Fibroblast of villous mesenchyme (primary cell): ENCODE measurements around the gene PAFAH1B1. TPM values are rescaled to one million over a fixed set of nuclear protein-coding genes. Genes with fewer than 3 reads are reported as not detected.
A peak's percentile ranks its signal among the peaks of the same experiment; 100 is the strongest.

ENCODE experiments used
- DNase-seq: peaks from one replicate; pipeline ENCODE4 v3.0.0-alpha.2; 2010; ENCODE audit warnings: low read depth
- H3K4me3 ChIP-seq: 2 replicates; pipeline ENCODE4 v1.5.1; 2011; ENCODE audit warnings: low read depth, mild to moderate bottlenecking, low read length
- total RNA-seq: library from RNA; depleted of rRNA; stranded (reverse); fragments of >200 nt; gene quantifications from 2 replicates; pipeline ENCODE4 v1.2.3, GENCODE V29; 2012
- TF ChIP-seq, protein P1 (sequence below): IDR thresholded peaks from 2 replicates; pipeline ENCODE4 v1.5.1; 2012; ENCODE audit warnings: low read depth, mild to moderate bottlenecking, low read length; ENCODE audit not compliant: insufficient read depth

Gene PAFAH1B1
- total RNA-seq, 1 donor: 141 TPM

DNA sequence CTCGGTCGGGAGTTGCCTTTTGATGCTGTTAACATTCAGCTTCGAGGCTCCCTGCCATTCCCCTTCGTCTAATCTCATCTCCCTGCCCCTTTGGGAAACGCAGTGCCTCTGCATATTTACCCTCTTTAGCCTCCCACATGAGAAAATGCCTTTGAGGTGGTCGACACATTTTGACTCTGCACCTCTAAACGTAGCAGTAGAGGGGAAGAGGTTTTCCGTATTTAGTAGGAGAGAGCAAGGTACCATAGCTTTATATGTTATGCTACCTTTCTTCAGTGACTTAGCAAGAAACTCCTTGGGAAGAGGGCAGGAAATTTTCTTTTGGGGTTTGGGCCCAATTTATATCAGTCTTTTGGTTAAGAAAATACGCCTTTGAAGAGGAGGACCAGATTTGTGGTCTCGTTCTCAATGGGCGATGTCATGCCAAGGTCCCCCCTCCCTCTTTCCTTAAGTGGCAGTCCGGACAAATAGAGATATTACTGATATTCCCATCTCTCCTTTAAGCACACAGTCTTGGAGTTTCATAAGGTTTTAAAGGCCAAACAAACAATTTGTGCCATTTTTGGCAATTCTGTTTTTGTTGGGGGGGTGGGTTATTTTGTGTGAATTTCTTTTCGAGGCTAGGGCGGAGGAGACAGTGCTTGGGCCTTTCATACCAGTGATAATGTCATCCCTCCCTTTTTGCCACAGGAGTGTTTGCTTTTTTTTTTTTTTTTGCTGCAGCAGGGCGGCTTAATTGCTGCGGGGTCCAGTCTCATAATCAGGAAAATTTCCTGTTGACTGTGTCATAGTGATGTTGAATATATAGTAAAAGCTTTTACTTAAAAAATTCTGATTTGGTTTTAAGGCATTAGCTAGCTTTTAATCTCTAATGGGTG is 1.5 kb downstream of the PAFAH1B1 start:
- TF ChIP-seq, protein P1, sequence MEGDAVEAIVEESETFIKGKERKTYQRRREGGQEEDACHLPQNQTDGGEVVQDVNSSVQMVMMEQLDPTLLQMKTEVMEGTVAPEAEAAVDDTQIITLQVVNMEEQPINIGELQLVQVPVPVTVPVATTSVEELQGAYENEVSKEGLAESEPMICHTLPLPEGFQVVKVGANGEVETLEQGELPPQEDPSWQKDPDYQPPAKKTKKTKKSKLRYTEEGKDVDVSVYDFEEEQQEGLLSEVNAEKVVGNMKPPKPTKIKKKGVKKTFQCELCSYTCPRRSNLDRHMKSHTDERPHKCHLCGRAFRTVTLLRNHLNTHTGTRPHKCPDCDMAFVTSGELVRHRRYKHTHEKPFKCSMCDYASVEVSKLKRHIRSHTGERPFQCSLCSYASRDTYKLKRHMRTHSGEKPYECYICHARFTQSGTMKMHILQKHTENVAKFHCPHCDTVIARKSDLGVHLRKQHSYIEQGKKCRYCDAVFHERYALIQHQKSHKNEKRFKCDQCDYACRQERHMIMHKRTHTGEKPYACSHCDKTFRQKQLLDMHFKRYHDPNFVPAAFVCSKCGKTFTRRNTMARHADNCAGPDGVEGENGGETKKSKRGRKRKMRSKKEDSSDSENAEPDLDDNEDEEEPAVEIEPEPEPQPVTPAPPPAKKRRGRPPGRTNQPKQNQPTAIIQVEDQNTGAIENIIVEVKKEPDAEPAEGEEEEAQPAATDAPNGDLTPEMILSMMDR: no peak
- no peak for DNase-seq
- peak overlapping the region; percentile 89 for H3K4me3 ChIP-seq

DNA sequence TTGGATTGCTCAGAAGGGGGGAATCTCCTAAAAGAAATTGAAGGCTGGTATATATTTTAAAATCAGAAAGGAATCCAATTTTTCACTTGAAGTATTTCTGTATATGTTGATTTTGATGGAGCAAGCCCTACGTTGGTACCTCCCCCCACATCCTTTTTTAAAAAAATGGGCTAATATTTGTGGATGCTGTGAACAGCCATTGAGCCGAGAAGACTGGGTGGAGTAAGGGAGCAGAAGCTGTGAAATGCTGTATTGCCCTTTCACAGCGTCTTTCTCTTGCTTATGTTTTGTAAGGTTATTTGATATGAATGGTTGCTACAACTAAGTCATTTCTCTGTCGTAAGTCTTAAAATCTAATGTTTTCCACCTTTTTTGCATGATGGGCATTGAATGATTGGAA is 2.3 kb downstream of the PAFAH1B1 start:
- TF ChIP-seq, protein P1: no peak
- DNase-seq: peak; percentile 24
- H3K4me3 ChIP-seq: peak overlapping the region; percentile 89

- TF ChIP-seq, protein P1: no peak
- H3K4me3 ChIP-seq: no peak overlapping the region
- DNase-seq: peak; percentile 55
Observed at GRCh38 chr17:2598166-2598565, 4.7 kb downstream of the PAFAH1B1 start.

GRCh38 chr17:2602597-2603017 is 9.2 kb downstream of the PAFAH1B1 start:
- TF ChIP-seq, protein P1: no peak
- DNase-seq: peak; percentile 25
- H3K4me3 ChIP-seq: no peak overlapping the region

- DNase-seq: no peak
- TF ChIP-seq, protein P1: no peak
- H3K4me3 ChIP-seq: no peak overlapping the region
Observed at GRCh38 chr17:2608350-2608913, 15.0 kb downstream of the PAFAH1B1 start.

GRCh38 chr17:2609091-2609490 is 15.6 kb downstream of the PAFAH1B1 start:
- no peak overlapping the region for H3K4me3 ChIP-seq
- TF ChIP-seq, protein P1: no peak
- no peak for DNase-seq
